Hematopoietic multipotent progenitor cell (in vitro differentiated cells): ENCODE results near the gene TSPAN16. TPM values are rescaled to one million over a fixed set of nuclear protein-coding genes. Genes with fewer than 3 reads are reported as not detected.
"Not testable (repeated sequence)": the region's sequence is repeated elsewhere in the genome, so short reads cannot be mapped to it uniquely, and the experiment has no call there.

Source experiments
- DNase-seq, 3 donors: peaks; one replicate each; pipeline ENCODE4 v3.0.0-alpha.2; 2011 to 2015; ENCODE audit warnings: low read depth in 2 of 3, low spot score in 2 of 3
- total RNA-seq: library from RNA; depleted of rRNA; stranded (reverse); fragments of >200 nt; gene quantifications from one replicate; pipeline ENCODE4 v1.2.3, GENCODE V29; 2012

The TSPAN16 gene
- total RNA-seq, 1 donor = under 0.01 TPM

- no peak for DNase-seq
Observed at GRCh38 chr19:11338569-11339253, 42.8 kb downstream of the TSPAN16 start.

- peak; percentile 38 to 87 (median 85) for DNase-seq
Observed at GRCh38 chr19:11339254-11340098, 43.5 kb downstream of the TSPAN16 start, which contains the start of gene RAB3D. TSS of gene RAB3D (minus strand) at chr19:11339657. CDS start at chr19:11337399, 2,258 bp downstream.

- DNase-seq = not testable (repeated sequence)
Observed at GRCh38 chr19:11340099-11340467, 44.1 kb downstream of the TSPAN16 start.

- DNase-seq = no peak
Observed at GRCh38 chr19:11342429-11342828, 46.5 kb downstream of the TSPAN16 start.

- DNase-seq = no peak
Observed at GRCh38 chr19:11345122-11345803, 49.3 kb downstream of the TSPAN16 start.

GRCh38 chr19:11346104-11346940, 50.4 kb downstream of the TSPAN16 start, which contains the start of the genes CCDC159 and TMEM205:
TSS of gene CCDC159 (plus strand) at chr19:11346519. CDS start at chr19:11346607, 88 bp downstream.
TSS of gene TMEM205 (minus strand) at chr19:11346268. CDS start at chr19:11345619, 649 bp downstream.
- peak; percentile 87 to 100 (median 99) for DNase-seq

- peak in 1 of 3 donors; percentile 41 for DNase-seq
Observed at GRCh38 chr19:11347546-11348039, 51.6 kb downstream of the TSPAN16 start.

GRCh38 chr19:11349171-11349570, 53.2 kb downstream of the TSPAN16 start:
- DNase-seq = no peak

- DNase-seq = not testable (repeated sequence)
Observed at GRCh38 chr19:11354102-11354501, 58.1 kb downstream of the TSPAN16 start.

GRCh38 chr19:11355160-11356073, 59.5 kb downstream of the TSPAN16 start, which contains the start of gene PLPPR2:
TSS of gene PLPPR2 (plus strand) at chr19:11355432. CDS start at chr19:11357674, 2,242 bp downstream.
- peak; percentile 49 to 93 (median 93) for DNase-seq

GRCh38 chr19:11356074-11356397, 60.1 kb downstream of the TSPAN16 start:
- DNase-seq = no peak

GRCh38 chr19:11356676-11357550, 61.0 kb downstream of the TSPAN16 start:
- DNase-seq = no peak

- no peak for DNase-seq
Observed at GRCh38 chr19:11359421-11359820, 63.5 kb downstream of the TSPAN16 start.

GRCh38 chr19:11361037-11361770, 65.2 kb downstream of the TSPAN16 start:
- no peak for DNase-seq

GRCh38 chr19:11361771-11362731, 66.1 kb downstream of the TSPAN16 start:
- no peak for DNase-seq

- DNase-seq = no peak
Observed at GRCh38 chr19:11363881-11364280, 67.9 kb downstream of the TSPAN16 start.
